Rectal smooth muscle tissue (tissue), 1 donor: ENCODE results near the gene KCNK7.

Experiments used
- H3K27ac ChIP-seq: one replicate; pipeline ENCODE4 v1.7.0; 2013; ENCODE audit warnings: low read depth, low read length, inconsistent platforms
- H3K27me3 ChIP-seq: one replicate; pipeline ENCODE4 v1.7.0; 2013; ENCODE audit warnings: low read length; ENCODE audit not compliant: control insufficient read depth, insufficient read depth
- H3K36me3 ChIP-seq: one replicate; pipeline ENCODE4 v1.7.0; 2013; ENCODE audit warnings: low read length; ENCODE audit not compliant: control insufficient read depth, insufficient read depth
- H3K4me1 ChIP-seq: one replicate; pipeline ENCODE4 v1.7.0; 2013; ENCODE audit warnings: low read length; ENCODE audit not compliant: control insufficient read depth, insufficient read depth
- H3K4me3 ChIP-seq: one replicate; pipeline ENCODE4 v1.7.0; 2013; ENCODE audit warnings: low read length
- H3K9ac ChIP-seq: one replicate; pipeline ENCODE4 v1.7.0; 2013; ENCODE audit warnings: low read length

KCNK7 gene

DNA sequence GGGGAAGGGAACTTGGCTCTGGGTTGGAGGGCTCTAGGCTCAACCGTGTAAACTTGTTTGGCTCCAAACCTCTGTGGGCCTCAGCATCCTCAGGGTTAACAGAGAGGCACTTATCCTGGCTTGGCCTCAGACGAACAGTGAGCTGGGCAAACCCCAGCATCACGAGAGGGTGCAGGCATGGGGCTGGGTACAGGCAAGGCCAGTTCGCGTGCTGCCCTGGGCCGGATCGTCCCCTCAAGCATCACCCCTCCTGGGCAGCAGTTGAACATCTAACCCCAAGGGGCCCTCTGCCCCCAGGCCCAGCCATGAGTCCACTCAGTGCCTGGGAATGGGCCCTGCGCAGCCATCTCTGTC is 17.9 kb downstream of the KCNK7 start:
- H3K9ac ChIP-seq: peak overlapping the region; percentile 46
- peak overlapping the region; percentile 98 for H3K27ac ChIP-seq
- H3K36me3 ChIP-seq: peaks cover 26% of the 10 kb centered on the region
- H3K4me3 ChIP-seq: peak overlapping the region; percentile 86
- H3K27me3 ChIP-seq: no peaks in the 10 kb centered on the region
- peaks cover 22% of the 10 kb centered on the region for H3K4me1 ChIP-seq

DNA sequence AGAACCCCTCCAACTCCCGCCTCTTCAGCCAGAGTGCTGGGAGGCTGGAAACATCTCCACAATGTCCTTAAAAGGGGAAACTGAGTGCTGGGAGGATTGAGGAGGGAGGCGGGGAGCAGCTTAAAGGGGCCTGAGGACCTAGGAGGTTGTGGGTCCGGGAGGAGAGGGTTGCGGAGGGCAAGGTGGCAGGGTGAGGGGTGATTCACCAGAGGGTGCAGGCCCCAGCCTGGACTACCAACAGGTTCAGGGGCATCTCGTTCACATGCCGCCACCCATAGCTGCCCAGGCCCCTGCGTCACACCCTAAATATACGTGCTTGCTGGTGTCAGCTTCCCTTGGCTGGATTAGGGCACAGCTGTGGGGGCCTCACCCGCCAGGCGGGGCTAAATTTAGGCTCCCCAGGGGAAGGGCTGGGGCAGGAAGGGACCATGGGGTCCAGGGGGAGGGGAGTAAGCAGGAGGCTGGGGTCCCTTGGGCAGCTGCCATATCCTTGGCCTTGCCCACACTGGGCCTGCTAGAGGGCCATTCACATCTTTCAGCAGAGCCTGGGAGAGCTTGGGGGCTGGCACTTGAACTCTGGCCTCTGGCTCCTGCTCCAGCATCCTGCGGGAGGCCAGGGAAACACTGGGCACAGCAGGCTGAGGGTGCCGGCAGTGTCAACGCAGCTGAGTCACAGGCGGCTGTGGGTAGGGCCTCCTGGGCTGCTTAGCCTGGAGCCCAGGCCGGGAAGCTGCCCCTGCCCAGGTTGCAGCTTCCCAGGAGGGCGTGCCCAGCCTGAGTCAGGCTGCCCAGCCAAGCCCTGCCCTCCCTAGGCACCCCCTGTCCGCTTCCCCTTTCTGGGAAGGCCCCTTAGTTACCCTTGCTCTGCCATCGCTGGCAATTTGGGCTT is 18.5 kb downstream of the KCNK7 start:
- H3K27me3 ChIP-seq: no peaks in the 10 kb centered on the region
- H3K9ac ChIP-seq: peak overlapping the region; percentile 87
- H3K4me1 ChIP-seq: peaks cover 22% of the 10 kb centered on the region

DNA sequence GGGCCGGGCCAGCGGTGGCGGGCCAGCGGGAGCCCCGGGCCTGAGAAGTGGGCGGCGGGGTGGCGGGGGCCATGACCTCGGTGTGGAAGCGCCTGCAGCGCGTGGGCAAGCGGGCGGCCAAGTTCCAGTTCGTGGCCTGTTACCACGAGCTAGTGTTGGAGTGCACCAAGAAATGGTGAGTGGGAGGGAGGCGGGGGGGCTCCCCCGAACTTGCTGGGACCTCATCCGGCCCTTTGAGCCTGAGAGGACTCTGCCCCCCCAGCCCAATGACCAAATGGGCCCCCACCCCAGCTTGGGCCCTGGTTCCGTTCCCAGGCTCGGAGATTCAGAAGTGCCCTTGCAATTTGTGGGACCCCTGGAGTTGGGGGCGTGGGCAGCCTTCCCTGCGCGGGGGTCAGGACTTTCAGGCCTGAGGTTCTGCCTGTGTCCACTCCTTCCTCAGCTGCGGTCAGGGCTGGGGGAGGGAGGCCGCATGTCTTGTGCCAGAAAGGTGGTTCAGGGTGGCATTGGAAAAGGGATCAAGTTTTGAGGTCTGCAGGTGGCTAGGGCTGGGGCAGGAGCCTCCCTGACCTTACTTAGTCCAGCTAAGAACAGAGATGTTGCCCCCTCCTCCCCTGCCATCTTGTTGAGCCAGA is 19.3 kb downstream of the KCNK7 start:
- Histone ChIP-seq H3K4me1 (peaks cover 29% of the 10 kb centered on the region), H3K36me3 (peaks cover 20% of the 10 kb centered on the region), H3K27me3 (no peaks in the 10 kb centered on the region), H3K4me3 (peak overlapping the region; percentile 86), H3K27ac (peak overlapping the region; percentile 98), H3K9ac (peak overlapping the region; percentile 87)

More for the DNA sequence above, 18.5 kb downstream of the KCNK7 start:
- peak overlapping the region; percentile 86 for H3K4me3 ChIP-seq
- peaks cover 26% of the 10 kb centered on the region for H3K36me3 ChIP-seq
- peak overlapping the region; percentile 98 for H3K27ac ChIP-seq

DNA sequence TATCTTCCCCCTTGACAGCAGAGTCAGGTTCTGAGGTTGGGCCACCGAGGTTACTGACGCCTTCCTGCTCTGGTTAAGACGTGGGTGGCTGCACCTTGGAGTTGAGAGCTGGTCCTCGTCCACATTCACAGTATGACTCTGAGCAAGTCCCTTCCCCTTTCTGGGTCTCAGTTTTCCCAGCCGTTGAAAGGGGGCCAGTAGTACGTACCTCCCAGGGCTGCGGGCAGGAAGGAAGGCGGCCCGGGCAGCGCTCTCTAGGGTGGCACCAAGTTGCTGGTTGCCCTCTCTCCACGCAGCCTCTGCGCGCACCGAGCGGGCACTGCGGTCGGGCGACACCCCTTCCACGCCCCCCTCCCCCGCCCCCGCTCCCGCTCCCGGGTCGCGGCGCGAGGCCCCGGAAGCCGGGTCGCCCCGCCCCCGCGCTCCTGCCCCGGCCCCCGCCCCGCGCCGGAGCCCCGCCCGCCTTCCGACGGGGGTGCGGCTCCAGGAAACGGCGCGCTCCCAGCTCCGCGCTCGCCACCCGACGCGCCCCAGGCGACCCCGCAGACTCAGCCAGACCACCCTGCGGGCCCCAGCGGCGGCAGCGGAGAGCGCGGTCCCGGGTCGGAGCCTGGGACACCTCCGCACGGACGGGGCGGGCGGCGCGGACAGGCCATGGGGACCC is 19.9 kb downstream of the KCNK7 start, which contains the start of gene EHBP1L1:
Gene EHBP1L1 (plus strand): TSS at position 486 of the 664 bp plus-strand sequence. CDS start 250 bp downstream, outside the sequence.
- Histone ChIP-seq H3K4me3 (peak within 1 kb of the TSS; percentile 86), H3K27ac (peak within 1 kb of the TSS; percentile 98), H3K9ac (peak within 1 kb of the TSS; percentile 87), H3K36me3 (peaks cover 14% of the 10 kb centered on the region), H3K4me1 (peaks cover 34% of the 10 kb centered on the region), H3K27me3 (no peaks in the 10 kb centered on the region)

DNA sequence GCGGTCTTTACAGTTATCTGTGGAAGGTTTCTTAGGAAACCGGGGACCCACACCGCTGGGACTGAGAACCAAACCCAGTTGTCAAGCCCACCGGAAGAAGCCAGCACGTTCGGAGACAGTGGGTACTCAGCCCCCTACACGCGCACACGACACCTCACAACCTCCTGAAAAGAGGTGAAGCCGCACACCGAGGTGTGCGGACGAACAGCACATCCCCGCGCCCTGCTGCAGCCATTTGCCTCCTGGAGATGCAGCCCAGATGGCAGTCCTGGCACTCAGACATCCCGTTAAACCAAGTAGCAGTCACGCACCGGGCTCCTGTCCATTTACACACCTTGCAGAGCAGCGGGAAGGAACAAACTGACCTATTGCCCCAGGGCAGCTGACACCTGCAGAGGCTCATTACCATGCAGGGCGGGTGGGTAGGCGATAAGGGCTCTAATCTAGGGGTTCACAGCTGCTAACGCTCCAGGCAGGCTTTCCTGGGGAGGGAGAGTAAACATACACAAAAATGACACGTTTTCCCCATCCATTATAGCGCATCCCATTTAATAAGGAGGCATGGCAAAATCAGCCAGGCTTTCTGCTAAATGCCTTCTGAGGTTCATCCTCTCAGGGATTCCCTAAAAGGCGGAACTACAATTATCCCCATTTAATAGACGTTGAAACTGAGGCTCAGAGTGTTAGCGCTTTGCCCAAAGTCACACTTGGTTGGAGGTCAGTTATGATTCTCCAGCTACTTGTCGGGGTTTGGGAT is 20.6 kb downstream of the KCNK7 start:
- Histone ChIP-seq H3K27ac (peak overlapping the region; percentile 87), H3K27me3 (no peaks in the 10 kb centered on the region), H3K4me1 (peaks cover 34% of the 10 kb centered on the region), H3K4me3 (peak overlapping the region; percentile 62), H3K9ac (peak overlapping the region; percentile 58), H3K36me3 (peaks cover 6% of the 10 kb centered on the region)

DNA sequence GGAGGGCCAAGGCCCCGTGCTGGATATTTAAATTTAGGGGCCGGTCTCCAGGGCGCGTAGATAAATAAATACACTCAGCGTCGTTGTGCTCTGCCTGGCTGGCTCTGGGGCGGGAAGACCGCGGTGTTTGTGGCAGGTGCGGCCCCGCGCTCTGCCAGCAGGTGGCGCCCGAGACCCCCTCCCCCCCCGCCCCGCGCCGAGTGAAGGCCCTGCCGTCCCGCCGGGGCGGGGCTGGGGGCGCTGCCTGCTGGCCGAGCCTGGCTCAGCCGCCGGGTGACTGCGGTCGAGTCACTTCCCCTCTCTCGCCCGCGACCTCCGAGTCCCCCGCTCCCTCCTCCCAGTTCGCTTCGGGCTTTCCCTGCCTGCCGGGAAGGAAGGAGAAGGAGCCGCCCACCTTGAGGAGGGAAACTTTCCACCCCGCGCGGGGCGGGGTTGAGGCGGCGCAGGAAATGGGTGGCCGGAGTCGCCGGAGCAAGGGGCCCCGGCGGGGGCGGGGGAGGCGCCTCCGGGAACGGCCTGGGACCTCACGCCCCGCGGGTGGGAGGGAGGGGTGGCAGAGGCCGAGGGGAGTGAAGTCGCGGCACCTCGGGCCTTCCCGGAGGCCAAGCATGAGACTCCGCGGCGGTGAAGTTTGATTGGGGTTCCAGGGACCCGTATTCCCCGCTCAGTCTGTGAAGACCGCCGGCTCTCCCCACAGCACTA is 21.3 kb downstream of the KCNK7 start:
- H3K9ac ChIP-seq: peak overlapping the region; percentile 58
- peak overlapping the region; percentile 98 for H3K4me3 ChIP-seq

DNA sequence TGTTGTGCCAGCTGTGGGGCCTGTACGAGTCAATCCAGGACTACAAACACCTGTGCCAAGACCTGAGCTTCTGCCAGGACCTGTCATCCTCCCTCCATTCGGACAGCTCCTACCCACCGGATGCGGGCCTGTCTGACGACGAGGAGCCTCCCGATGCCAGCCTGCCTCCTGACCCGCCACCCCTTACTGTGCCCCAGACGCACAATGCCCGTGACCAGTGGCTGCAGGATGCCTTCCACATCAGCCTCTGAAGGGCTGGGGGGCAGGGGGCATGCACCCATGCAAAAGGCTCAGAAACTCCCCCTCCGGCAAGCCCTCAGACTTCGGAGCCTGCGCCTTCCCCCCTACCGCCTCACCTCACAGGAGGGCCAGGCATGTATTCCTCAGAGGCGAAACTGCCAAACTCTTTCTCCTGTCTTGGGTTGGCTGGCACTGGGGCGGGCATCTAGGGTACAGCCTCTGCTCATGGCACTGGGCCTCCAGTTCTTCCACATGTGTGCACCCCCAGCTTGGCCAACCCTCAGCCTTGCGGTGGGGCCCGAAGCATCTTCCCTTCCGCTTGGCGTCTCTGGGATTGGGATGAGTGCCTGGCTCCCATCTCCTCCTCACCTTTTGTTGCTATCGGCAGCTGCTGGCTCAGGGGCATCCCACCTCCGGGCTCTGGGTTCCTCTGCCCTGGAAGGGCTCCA is 22.1 kb downstream of the KCNK7 start:
- H3K9ac ChIP-seq: peak overlapping the region; percentile 24
- H3K27ac ChIP-seq: peak overlapping the region; percentile 87
- peaks cover 44% of the 10 kb centered on the region for H3K4me1 ChIP-seq
- no peaks in the 10 kb centered on the region for H3K36me3 ChIP-seq
- H3K27me3 ChIP-seq: no peaks in the 10 kb centered on the region
- peak overlapping the region; percentile 98 for H3K4me3 ChIP-seq

More for the DNA sequence above, 21.3 kb downstream of the KCNK7 start:
- Histone ChIP-seq H3K4me1 (peaks cover 36% of the 10 kb centered on the region), H3K36me3 (no peaks in the 10 kb centered on the region), H3K27me3 (no peaks in the 10 kb centered on the region), H3K27ac (peak overlapping the region; percentile 87)

DNA sequence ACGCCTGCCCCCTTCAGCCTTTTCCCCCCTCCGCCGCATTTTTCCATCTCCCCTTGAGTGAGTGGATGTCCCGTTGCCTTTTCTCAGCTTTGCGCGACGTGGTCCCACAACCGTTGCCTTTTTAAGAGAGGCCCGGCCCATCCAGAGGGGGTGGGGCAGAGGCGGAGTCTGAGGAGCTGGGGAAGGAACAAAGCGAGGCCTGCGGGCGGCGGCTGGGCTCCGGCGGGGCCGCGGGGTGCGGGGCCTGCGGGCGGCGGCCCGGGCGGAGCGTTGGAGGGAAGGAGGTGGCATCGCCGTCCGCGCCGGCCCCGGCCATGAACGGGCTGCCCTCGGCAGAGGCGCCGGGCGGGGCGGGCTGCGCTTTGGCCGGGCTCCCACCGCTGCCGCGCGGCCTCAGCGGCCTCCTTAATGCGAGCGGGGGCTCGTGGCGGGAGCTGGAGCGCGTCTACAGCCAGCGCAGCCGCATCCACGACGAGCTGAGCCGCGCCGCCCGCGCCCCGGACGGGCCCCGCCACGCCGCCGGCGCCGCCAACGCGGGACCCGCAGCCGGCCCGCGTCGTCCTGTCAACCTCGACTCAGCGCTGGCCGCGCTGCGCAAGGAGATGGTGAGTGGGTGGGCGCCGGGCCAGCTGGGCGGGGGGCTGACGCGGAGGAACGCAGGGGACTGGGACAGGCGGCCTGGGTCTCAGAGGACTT is 23.1 kb downstream of the KCNK7 start, which contains the start of gene FAM89B:
Gene FAM89B (plus strand): TSS at position 183 of the 696 bp plus-strand sequence. CDS start 132 bp downstream, at position 315.
- Histone ChIP-seq H3K36me3 (no peaks in the 10 kb centered on the region), H3K9ac (peak within 1 kb of the TSS; percentile 71), H3K4me3 (peak within 1 kb of the TSS; percentile 98), H3K4me1 (peaks cover 40% of the 10 kb centered on the region), H3K27ac (peak within 1 kb of the TSS; percentile 87), H3K27me3 (no peaks in the 10 kb centered on the region)

DNA sequence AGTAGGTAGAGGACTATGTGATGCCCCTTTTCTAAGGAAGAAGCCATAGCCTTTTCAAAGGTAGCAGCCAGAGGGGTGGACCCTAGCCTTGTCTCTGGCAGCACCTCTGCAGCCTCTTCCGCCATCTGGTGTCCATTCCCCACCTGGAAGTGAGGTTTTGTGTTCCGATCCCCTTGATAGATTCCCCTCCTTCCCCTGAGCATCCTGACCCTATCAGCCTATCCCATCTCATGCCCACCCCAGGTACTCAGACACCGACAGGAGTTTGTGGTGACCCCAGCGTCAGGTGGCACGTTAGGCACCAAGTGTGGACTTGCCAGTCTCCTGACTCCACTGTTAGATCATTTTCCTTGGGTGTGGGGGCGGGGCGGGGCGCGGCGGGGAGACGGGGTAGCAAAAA is 23.7 kb downstream of the KCNK7 start:
- Histone ChIP-seq H3K27ac (peak overlapping the region; percentile 87), H3K36me3 (no peaks in the 10 kb centered on the region), H3K9ac (peak overlapping the region; percentile 27), H3K27me3 (no peaks in the 10 kb centered on the region), H3K4me1 (peaks cover 40% of the 10 kb centered on the region), H3K4me3 (peak overlapping the region; percentile 98)

DNA sequence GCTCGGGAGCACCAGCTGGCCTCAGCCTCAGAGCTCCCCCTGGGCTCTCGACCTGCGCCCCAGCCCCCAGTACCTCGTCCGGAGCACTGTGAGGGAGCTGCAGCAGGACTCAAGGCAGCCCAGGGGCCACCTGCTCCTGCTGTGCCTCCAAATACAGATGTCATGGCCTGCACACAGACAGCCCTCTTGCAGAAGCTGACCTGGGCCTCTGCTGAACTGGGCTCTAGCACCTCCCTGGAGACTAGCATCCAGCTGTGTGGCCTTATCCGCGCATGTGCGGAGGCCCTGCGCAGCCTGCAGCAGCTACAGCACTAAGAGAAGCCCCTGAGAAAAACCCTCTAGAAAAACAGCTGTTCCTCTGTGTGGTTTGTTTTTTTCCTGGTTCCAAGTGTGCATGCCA is 24.2 kb downstream of the KCNK7 start:
- Histone ChIP-seq H3K9ac (no peak overlapping the region), H3K27me3 (no peaks in the 10 kb centered on the region), H3K4me3 (peak overlapping the region; percentile 98), H3K4me1 (peaks cover 40% of the 10 kb centered on the region), H3K36me3 (no peaks in the 10 kb centered on the region), H3K27ac (peak overlapping the region; percentile 87)
